Left ventricle myocardium inferior (tissue), 1 donor: ENCODE results near the gene NEDD4L. TPM values are rescaled to one million over a fixed set of nuclear protein-coding genes. Genes with fewer than 3 reads are reported as not detected.

ENCODE experiments used
- DNase-seq: peaks from one replicate; pipeline ENCODE4 v3.0.0-alpha.2; 2020
- H3K27ac ChIP-seq: fragments of 200-600 bp; replicated peaks from 2 replicates; pipeline ENCODE4 v1.8.0; 2021
- H3K27me3 ChIP-seq: fragments of 200-600 bp; 2 replicates; pipeline ENCODE4 v1.8.0; 2021; ENCODE audit warnings: low read depth
- H3K36me3 ChIP-seq: fragments of 200-600 bp; 2 replicates; pipeline ENCODE4 v1.8.0; 2021
- H3K4me1 ChIP-seq: fragments of 200-600 bp; 2 replicates; pipeline ENCODE4 v1.8.0; 2021
- H3K4me3 ChIP-seq: fragments of 200-600 bp; 2 replicates; pipeline ENCODE4 v1.8.0; 2021; ENCODE audit warnings: mild to moderate bottlenecking, moderate library complexity
- H3K9me3 ChIP-seq: fragments of 200-600 bp; replicated peaks from 2 replicates; pipeline ENCODE4 v1.8.0; 2021
- intact Hi-C: fragments of 100-400 bp; cut with micrococcal nuclease; formaldehyde crosslinking; loops from one replicate; pipeline ENCODE4 v1.11.0; 2022
- total RNA-seq: library from RNA; stranded (reverse); fragmentation: NEBNext Ultra II Directional; extraction: Animal tissue kit (Norgen Biotek cat#: 25700); gene quantifications from one replicate; pipeline ENCODE4 v1.2.1, GENCODE V29; 2021
- TF ChIP-seq, protein P1 (sequence below): fragments of 200-600 bp; IDR thresholded peaks from 2 replicates; pipeline ENCODE4 v1.8.0; 2021; ENCODE audit warnings: antibody characterized with exemption, mild to moderate bottlenecking, borderline replicate concordance
- donor health status: DM: no; HTN: yes; CAD: no; lungs with severe emphysema.

NEDD4L gene
- total RNA-seq, 1 donor from 2014 or later: 45.8 TPM

DNA sequence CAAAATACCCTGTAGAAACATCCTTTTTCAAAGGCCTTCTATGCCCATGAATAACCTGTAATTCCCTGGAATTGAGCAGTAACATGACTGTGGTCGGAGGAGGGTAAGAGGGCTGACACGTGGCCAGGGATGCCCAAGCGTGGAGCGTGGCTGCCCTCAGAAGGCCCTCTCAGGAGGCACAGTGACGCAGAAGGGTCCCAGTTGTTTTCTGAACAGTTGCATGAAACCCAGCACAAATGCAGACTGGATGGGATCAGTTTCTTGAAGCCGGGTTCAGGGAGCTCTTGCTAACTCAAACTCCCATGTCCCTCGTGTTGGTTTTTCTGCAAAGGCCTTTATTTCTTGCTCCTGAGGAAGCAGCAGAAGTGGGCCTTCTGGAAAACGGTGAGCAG, 347.9 kb downstream of the NEDD4L start:
- Histone ChIP-seq H3K4me1 (peaks cover 27% of the 10 kb centered on the region), H3K4me3 (no peak overlapping the region), H3K9me3 (no peaks in the 10 kb centered on the region), H3K27ac (peak overlapping the region; percentile 28), H3K27me3 (no peaks in the 10 kb centered on the region), H3K36me3 (peaks cover 71% of the 10 kb centered on the region)
- intact Hi-C loops: loop anchor here (10.0 kb wide), 1 partner anchor 373 kb away; no protein-coding TSS in a partner anchor
- TF ChIP-seq, protein P1, sequence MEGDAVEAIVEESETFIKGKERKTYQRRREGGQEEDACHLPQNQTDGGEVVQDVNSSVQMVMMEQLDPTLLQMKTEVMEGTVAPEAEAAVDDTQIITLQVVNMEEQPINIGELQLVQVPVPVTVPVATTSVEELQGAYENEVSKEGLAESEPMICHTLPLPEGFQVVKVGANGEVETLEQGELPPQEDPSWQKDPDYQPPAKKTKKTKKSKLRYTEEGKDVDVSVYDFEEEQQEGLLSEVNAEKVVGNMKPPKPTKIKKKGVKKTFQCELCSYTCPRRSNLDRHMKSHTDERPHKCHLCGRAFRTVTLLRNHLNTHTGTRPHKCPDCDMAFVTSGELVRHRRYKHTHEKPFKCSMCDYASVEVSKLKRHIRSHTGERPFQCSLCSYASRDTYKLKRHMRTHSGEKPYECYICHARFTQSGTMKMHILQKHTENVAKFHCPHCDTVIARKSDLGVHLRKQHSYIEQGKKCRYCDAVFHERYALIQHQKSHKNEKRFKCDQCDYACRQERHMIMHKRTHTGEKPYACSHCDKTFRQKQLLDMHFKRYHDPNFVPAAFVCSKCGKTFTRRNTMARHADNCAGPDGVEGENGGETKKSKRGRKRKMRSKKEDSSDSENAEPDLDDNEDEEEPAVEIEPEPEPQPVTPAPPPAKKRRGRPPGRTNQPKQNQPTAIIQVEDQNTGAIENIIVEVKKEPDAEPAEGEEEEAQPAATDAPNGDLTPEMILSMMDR: no peak
- no peak for DNase-seq

DNA sequence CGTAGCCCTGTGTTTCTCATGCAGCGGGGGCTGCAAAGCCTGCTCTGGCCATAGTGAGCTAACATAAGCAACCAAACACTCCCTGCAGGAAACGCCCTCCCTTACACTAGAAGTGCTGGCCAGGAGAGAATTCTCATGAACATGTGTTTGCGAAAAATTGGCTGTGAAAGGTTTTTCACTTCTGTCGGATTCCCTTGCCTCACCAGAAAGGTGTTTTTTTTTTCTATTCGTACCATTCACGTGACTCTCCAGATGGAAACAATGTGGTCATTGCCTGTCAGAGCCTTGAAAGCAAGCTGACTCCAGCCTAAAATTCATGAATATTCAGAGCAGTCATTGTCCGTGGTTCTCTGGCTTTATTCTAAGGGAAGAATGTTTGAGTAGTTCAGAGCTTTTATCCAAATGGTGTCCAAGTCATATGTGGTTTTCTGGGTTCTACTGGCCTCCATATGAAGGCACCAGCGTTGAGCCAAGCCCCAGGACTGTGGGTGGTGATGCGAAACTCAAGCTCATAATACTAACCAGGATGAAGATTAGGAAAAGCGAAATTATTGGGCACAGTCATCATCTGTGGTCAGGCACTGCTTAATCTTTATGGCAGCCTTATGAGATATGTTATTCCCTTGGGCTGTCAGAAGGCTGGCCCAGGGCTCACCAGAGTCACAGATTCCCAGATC, 348.4 kb downstream of the NEDD4L start:
- Histone ChIP-seq H3K4me1 (peaks cover 27% of the 10 kb centered on the region), H3K27ac (peak overlapping the region; percentile 28), H3K9me3 (no peaks in the 10 kb centered on the region), H3K4me3 (no peak overlapping the region), H3K27me3 (no peaks in the 10 kb centered on the region), H3K36me3 (peaks cover 66% of the 10 kb centered on the region)
- DNase-seq: no peak
- intact Hi-C loops: loop anchor here (10.0 kb wide), 1 partner anchor 372 kb away; no protein-coding TSS in a partner anchor
- TF ChIP-seq, protein P1: no peak

DNA sequence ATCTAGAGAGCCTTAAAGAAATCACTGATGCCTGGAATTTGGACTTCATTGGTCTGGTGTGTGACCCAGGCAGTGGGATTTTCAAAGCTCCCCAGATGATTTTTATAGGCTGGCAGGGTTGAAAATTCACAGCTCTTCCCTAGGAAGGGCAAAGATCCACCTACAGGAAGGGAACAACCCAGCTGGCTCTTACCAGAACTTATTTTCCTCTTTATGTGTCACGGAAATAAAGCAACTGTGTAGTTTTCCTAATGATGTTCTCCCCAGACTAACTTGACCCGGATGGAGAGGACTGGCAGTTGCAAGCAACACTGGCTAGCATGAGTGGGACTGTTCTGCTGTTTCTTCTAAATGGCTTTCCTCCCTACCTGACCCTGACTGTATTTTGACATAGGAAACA, 349.3 kb downstream of the NEDD4L start:
- TF ChIP-seq, protein P1: no peak
- Histone ChIP-seq H3K27me3 (no peaks in the 10 kb centered on the region), H3K9me3 (no peaks in the 10 kb centered on the region), H3K4me3 (no peak overlapping the region), H3K27ac (no peak overlapping the region), H3K4me1 (peaks cover 27% of the 10 kb centered on the region), H3K36me3 (peaks cover 57% of the 10 kb centered on the region)
- DNase-seq: no peak
- intact Hi-C loops: loop anchor here (10.0 kb wide), 1 partner anchor 372 kb away; no protein-coding TSS in a partner anchor

DNA sequence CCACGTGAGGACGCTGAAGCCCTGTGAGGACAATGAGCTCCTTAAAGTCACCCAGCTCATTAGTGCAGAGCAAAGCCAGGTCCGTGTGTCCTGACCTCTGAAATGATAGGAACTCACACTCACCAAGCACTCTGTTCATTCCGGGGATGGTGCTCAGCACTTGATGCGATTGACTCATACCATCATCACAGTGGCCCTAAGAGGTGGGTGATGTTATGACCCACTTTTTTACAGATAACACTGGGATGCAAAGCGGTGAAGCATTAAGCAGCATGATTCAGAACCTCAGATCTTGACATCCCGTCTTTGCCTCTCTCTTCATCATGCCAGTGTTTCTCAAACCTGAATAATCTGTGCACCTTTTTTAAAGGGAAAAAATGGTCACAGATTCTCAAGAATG, 350.0 kb downstream of the NEDD4L start:
- TF ChIP-seq, protein P1: no peak
- intact Hi-C loops: loop anchor here (10.0 kb wide), 1 partner anchor 371 kb away; no protein-coding TSS in a partner anchor
- no peaks in the 10 kb centered on the region for H3K9me3 ChIP-seq
- no peak overlapping the region for H3K4me3 ChIP-seq
- no peak overlapping the region for H3K27ac ChIP-seq
- no peak for DNase-seq
- H3K36me3 ChIP-seq: peaks cover 50% of the 10 kb centered on the region
- no peaks in the 10 kb centered on the region for H3K27me3 ChIP-seq
- H3K4me1 ChIP-seq: peaks cover 27% of the 10 kb centered on the region

DNA sequence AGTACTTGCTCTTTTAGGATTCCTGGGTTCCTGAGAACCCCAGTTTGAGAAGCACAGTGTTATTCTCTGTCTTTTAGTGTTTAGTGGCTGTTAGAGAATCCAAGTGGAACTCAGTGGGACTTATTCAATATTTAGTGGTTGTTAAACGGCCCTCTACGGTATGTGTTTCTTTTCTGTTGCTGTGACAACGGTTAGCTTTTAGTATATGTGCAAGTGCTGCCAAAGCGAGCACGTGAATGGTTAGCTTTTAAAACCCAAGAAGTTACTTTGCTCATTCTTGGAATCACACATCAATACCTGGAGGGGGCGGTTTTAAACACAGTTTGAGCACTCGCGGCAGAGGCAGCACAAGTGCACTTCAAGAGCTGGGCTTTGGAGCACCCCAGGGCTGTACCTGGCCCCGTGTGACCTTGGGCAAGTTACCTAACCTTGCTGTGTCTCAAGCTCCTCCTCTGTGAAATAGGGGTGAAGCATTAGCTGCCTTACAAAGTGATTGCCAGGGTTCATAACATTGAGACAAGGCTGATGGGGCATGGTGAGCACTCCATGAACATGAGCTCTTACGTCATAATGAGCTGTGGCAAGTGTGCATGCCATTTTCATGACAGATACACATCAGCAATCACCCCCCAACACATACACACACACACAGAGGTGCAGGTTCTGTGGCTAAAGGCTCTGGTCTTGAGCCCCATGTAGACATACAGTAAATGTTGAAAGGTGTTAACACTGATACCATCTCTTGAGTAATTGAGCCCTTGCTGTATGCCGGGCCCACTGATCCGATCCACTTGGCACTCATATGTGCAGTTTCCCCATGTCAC, 350.8 kb downstream of the NEDD4L start:
- H3K27me3 ChIP-seq: no peaks in the 10 kb centered on the region
- DNase-seq: no peak
- peaks cover 52% of the 10 kb centered on the region for H3K36me3 ChIP-seq
- H3K9me3 ChIP-seq: no peaks in the 10 kb centered on the region
- H3K27ac ChIP-seq: no peak overlapping the region
- H3K4me3 ChIP-seq: no peak overlapping the region
- TF ChIP-seq, protein P1: no peak
- intact Hi-C loops: loop anchor here (10.0 kb wide), 1 partner anchor 370 kb away; no protein-coding TSS in a partner anchor
- peaks cover 27% of the 10 kb centered on the region for H3K4me1 ChIP-seq
